Measurements from ENCODE around the gene MYL6. TPM values are rescaled to one million over a fixed set of nuclear protein-coding genes. Genes with fewer than 3 reads are reported as not detected.

The MYL6 gene
- total and polyA plus RNA-seq, 10 of the 15 experiments (the other 5 are each of a cell fraction or from before 2014, with no cell fraction given) = 1,000 to 4,116 (median 1,828) TPM

DNA sequence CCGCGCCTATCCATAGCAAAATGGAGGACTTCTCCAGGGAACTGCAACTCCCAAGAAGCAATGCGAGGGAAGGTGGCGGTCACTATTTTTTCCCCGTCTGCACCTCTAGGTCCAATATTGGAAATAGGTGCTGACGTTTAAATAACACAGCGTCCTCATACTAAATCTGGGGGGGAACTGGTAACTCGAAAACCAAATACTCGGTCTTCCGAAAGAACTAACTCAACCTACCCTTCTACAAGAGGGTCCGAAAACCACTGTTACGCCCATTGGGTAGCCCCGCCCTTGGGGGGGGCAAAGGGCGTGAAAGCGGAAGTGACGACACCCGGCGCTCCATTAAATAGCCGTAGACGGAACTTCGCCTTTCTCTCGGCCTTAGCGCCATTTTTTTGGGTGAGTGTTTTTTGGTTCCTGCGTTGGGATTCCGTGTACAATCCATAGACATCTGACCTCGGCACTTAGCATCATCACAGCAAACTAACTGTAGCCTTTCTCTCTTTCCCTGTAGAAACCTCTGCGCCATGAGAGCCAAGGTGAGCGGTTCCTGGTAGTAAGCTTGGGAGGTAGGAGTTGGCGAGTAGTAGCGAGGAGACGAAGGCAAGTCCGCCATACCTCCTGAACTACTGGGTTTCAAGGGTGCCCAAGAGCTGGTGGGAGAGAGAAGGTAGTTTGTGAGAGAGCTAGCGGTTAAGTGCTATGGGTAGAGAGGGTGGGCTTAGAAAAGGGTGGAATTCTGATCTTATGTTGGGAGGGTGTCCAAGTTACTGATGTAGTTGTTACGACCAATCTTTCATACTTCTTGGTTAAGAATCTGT, 41.7 kb upstream of the MYL6 start, which contains the start of gene RPL41 (continued):
- TF ChIP-seq STAT3 (IDR thresholded peaks at IDR 0.05; ENCODE audit: low read depth, low read length) (no peak), FOXK2 (IDR thresholded peaks at IDR 0.05) (no peak), ASH2L (IDR thresholded peaks at IDR 0.05; ENCODE audit: borderline replicate concordance, low read depth) (0 out of 2 replicates have a peak, but pooled peaks have one; percentile 75), CHD2 (IDR thresholded peaks at IDR 0.05; ENCODE audit: borderline replicate concordance, low read depth, low read length) (peak; percentile 37; the same call in 1 of the 2 replicates), CREM (IDR thresholded peaks at IDR 0.05; ENCODE audit: low read depth) (peak; percentile 95), ZSCAN29 (IDR thresholded peaks at IDR 0.05) (0 out of 2 replicates have a peak, but pooled peaks have one; percentile 5), TAF1 (IDR thresholded peaks at IDR 0.05; ENCODE audit: borderline replicate concordance, low read depth, low read length) (peak; percentile 98), RB1 (IDR thresholded peaks at IDR 0.05; ENCODE audit: borderline replicate concordance) (peak; percentile 88; the same call in 1 of the 2 replicates), SIN3A (IDR thresholded peaks at IDR 0.05; ENCODE audit: low read depth, low read length) (peak; percentile 53; the same call in 1 of the 2 replicates), BCL11A (IDR thresholded peaks at IDR 0.05; ENCODE audit: low read depth, low read length) (0 out of 2 replicates have a peak, but pooled peaks have one; percentile 32), WRNIP1 (IDR thresholded peaks at IDR 0.05; ENCODE audit: borderline replicate concordance, low read depth, low read length) (no peak; the same call in 1 of the 2 replicates), IKZF2 (IDR thresholded peaks at IDR 0.05) (0 out of 4 replicates have a peak, but pooled peaks of 1 of the 2 experiments have one; percentile 2), KAT2A (conservative IDR thresholded peaks at IDR 0.05; ENCODE audit: control insufficient read depth, low read depth, low read length) (no peak), NFIC (IDR thresholded peaks at IDR 0.05; ENCODE audit: low read depth, low read length) (peak; percentile 73; the same call in 1 of the 2 replicates), RUNX3 (IDR thresholded peaks at IDR 0.05; ENCODE audit: low read length) (peak; percentile 60), CREB1 (IDR thresholded peaks at IDR 0.05; ENCODE audit: low read depth) (peak; percentile 95), SREBF2 (IDR thresholded peaks at IDR 0.05; ENCODE audit: low read length) (no peak), NRF1 (conservative IDR thresholded peaks at IDR 0.05; ENCODE audit: low read depth, low read length) (no peak), PAX8 (IDR thresholded peaks at IDR 0.05) (peak; percentile 96), GATAD2B (conservative IDR thresholded peaks at IDR 0.05; ENCODE audit: low read depth) (peak; percentile 50; the same call in 1 of the 2 replicates), PAX5 (IDR thresholded peaks at IDR 0.05; ENCODE audit: borderline replicate concordance, low read depth, low read length) (0 out of 2 replicates have a peak, but pooled peaks have one; percentile 13), CHD1 (IDR thresholded peaks at IDR 0.05; ENCODE audit: low read depth, low read length) (peak; percentile 91; the same call in 1 of the 2 replicates), LARP7 (IDR thresholded peaks at IDR 0.05) (peak; percentile 93)
- TF ChIP-seq, protein P1, sequence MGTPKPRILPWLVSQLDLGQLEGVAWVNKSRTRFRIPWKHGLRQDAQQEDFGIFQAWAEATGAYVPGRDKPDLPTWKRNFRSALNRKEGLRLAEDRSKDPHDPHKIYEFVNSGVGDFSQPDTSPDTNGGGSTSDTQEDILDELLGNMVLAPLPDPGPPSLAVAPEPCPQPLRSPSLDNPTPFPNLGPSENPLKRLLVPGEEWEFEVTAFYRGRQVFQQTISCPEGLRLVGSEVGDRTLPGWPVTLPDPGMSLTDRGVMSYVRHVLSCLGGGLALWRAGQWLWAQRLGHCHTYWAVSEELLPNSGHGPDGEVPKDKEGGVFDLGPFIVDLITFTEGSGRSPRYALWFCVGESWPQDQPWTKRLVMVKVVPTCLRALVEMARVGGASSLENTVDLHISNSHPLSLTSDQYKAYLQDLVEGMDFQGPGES (IDR thresholded peaks at IDR 0.05) = no peak
- TF ChIP-seq, protein P2, sequence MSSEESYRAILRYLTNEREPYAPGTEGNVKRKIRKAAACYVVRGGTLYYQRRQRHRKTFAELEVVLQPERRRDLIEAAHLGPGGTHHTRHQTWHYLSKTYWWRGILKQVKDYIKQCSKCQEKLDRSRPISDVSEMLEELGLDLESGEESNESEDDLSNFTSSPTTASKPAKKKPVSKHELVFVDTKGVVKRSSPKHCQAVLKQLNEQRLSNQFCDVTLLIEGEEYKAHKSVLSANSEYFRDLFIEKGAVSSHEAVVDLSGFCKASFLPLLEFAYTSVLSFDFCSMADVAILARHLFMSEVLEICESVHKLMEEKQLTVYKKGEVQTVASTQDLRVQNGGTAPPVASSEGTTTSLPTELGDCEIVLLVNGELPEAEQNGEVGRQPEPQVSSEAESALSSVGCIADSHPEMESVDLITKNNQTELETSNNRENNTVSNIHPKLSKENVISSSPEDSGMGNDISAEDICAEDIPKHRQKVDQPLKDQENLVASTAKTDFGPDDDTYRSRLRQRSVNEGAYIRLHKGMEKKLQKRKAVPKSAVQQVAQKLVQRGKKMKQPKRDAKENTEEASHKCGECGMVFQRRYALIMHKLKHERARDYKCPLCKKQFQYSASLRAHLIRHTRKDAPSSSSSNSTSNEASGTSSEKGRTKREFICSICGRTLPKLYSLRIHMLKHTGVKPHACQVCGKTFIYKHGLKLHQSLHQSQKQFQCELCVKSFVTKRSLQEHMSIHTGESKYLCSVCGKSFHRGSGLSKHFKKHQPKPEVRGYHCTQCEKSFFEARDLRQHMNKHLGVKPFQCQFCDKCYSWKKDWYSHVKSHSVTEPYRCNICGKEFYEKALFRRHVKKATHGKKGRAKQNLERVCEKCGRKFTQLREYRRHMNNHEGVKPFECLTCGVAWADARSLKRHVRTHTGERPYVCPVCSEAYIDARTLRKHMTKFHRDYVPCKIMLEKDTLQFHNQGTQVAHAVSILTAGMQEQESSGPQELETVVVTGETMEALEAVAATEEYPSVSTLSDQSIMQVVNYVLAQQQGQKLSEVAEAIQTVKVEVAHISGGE (CRISPR knock-in tag; IDR thresholded peaks at IDR 0.05) = 0 out of 2 replicates have a peak, but pooled peaks have one; percentile 45
- TF ChIP-seq, protein P3, sequence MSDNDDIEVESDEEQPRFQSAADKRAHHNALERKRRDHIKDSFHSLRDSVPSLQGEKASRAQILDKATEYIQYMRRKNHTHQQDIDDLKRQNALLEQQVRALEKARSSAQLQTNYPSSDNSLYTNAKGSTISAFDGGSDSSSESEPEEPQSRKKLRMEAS (IDR thresholded peaks at IDR 0.05; ENCODE audit: low read depth, low read length) = 0 out of 2 replicates have a peak, but pooled peaks have one; percentile 51
- TF ChIP-seq, protein P4, sequence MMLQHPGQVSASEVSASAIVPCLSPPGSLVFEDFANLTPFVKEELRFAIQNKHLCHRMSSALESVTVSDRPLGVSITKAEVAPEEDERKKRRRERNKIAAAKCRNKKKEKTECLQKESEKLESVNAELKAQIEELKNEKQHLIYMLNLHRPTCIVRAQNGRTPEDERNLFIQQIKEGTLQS (IDR thresholded peaks at IDR 0.05; ENCODE audit: borderline replicate concordance, extremely low read depth, low read depth, low read length) = no peak
